Midbrain (tissue), 1 donor: ENCODE data around the gene ZNF423.

Experiments
- DNase-seq: peaks from one replicate; lab custom pipeline; 2025; lab: John Stamatoyannopoulos, UW

ZNF423 gene

GRCh38 chr16:49531931-49532840 is 323.7 kb downstream of the ZNF423 start:
- DNase-seq, result no peak

- no peak for DNase-seq
Measured at GRCh38 chr16:49531425-49531824, 324.5 kb downstream of the ZNF423 start.

DNA sequence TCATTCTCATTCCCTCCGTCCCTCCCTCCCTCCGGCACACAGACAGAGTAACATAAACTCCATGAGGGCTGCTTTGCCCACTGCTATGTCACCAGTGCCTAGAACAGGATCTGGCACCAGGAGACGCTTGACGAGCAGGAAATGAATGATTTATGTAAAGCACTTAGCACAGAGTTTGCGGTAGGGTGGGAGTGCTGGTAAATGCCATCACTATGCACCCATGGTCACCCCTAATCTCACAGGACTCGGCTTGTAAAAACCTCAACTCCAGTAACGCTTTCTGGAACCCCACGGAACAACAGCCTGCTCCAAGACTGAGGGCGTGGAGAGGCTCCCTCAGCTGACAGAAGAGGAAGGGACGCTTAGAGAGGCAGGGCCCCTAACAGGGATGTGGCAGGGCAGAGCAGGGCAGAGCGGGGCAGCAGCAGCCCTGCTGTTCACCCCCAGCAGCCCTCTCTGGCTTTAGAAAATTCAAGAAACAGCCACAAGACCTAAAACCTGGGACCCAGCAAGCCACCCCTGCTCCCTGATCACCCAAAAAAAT is 325.4 kb downstream of the ZNF423 start:
- no peak for DNase-seq

DNA sequence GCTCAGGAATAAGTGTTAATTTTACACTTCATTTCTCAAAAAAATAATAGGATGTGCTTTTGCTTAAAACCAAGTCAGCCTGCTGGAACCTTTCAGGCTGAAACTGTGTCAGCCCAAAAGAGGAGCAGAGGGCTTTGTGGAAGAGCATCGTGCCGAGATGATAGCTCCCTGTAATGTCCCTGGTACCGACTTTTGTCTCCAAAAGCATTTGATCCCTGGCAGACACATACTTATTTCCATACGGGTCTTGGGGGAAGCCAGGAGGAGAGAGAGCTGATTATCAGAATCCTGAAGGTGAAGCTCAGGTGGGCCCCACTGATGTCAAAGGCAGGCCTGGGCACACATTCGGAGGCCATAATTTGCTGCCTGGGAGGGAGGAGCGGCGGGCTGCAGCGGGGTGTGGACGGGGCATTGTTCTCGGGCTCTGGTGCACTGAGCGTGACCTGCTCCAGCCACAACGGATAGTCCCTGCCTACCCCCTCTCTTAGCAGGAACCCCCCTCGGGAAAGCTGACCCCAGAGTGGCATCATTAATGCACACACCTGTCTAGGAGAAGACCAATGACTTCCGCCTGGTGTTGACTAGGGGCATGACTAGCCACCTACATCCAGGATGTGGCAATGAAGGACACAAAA is 326.4 kb downstream of the ZNF423 start:
- no peak for DNase-seq

GRCh38 chr16:49528866-49529288 is 327.0 kb downstream of the ZNF423 start:
- no peak for DNase-seq

DNA sequence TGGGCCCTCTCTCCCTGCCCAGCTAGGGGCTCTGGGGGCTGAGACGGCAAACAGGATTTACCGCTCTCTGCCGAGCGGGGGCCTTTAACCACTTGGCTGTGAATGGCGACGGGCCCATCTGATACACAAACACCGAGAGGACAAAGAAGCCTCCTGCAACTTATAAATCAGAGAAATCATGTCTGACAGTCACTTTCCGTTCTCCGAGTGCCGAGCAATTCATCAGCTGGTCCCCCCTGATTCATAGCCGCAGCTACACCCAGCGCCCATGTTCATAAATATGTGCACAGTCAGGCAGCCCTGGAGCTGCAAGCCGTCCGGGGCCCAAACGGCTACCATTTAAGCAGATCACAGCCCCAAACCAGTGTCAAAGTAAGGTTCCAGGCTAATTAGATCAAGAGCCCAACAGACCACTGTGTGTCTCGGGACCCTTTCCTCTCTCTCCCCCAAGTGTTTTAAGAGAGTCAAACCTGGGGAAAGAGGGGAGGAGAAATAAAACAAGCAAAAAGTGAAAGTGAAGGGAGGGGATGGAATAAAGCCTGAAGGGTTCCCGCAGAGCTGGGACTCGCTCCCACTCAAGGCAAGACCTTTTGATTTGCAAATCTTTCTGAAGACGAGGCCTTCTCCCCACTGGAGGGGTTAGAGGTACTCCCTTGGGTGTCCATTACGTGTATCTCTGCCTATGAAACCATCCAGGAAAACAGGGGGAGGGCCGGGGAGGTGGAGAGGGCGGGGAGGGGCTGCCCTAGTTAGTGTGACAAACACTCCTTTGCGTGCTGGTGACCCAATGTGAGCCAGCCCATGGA is 327.6 kb downstream of the ZNF423 start:
- DNase-seq, result no peak

- no peak for DNase-seq
Measured at GRCh38 chr16:49527611-49528010, 328.3 kb downstream of the ZNF423 start.

GRCh38 chr16:49526860-49527365 is 329.0 kb downstream of the ZNF423 start:
- DNase-seq, result no peak

GRCh38 chr16:49524947-49525315 is 331.0 kb downstream of the ZNF423 start:
- no peak for DNase-seq

- DNase-seq, result no peak
Measured at GRCh38 chr16:49524216-49524946, 331.5 kb downstream of the ZNF423 start.

DNA sequence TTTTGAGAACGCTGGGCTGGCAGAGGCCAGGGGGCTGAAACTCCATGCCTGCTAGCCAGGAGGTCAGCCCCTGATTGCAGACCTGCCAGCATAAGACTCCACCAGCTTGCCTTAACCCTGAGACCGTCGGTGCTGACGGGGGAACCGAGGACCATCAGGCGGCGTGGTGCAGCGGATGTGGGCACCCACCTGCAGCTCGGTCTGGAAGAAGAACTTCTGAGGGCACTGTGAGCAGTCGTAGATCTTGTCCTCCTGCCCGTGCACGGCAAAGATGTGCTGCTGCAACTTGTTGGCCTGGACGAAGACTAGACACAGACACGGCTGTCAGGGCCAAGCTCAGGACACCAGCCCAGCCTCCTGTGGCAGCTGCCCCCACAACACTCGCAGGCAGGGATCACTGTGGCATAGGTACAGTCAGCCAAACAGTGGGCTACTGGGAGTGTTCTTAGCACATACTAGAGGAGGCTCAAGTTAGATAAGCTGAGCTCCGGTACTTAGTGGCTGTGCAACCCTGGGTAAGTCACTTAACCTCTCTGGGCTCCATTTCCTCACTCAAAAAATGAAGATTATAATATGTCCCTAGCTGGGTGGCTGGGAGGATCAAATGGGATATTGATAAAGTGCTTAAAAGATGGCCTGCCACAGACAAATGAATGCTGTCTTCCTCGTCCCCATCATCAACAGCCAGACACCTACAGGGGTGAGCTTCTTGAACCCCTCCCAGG is 332.3 kb downstream of the ZNF423 start:
- DNase-seq, result no peak

DNA sequence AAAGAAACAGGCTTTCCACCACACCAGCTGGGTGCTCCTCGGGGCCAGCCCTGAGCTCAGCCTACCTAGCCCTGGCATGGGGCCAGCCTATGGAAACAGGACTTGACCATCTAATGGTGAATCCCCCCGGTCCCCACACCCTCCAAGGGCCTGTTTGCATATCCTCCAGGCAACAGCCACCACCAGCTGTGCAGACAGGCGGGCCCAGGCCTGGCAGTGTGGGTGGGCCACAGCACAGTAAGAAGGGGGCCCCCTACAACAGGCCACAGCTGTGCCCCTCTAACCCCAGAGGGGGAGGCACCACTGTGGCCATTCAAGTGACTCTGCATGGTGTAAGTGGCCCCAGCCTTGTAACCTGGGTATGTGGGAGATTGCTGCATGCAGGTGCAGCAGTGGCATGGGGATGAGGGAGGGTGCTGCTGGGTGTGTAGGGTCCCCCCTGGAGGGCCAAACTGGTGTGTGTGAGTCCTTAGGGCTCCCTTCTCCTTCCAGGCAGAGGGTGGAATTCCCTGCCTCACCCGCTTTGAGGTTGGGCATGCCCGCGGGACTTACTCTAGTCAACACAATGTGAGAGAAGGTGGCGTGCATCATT is 334.1 kb downstream of the ZNF423 start:
- no peak for DNase-seq

- no peak for DNase-seq
Measured at GRCh38 chr16:49520492-49521038, 335.3 kb downstream of the ZNF423 start.

DNA sequence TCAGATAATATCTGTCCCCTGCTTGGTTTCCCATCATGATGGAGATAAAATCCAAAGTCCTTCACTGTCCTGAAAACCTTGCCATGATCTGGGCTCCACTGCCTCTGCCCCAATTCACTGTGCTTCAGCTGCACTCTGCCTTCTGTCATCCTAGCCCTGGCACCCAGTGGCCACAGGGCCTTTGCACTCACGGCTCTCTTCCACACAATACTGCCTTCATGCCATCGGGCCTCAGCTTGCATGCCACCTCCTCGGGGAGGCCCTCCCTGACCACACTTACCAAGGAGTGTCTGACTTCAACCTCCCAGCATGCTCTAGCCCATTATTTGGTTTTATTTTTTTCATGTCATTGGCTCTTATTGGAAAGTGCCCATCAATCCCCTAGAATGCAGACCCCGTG is 336.2 kb downstream of the ZNF423 start:
- DNase-seq, result no peak

DNA sequence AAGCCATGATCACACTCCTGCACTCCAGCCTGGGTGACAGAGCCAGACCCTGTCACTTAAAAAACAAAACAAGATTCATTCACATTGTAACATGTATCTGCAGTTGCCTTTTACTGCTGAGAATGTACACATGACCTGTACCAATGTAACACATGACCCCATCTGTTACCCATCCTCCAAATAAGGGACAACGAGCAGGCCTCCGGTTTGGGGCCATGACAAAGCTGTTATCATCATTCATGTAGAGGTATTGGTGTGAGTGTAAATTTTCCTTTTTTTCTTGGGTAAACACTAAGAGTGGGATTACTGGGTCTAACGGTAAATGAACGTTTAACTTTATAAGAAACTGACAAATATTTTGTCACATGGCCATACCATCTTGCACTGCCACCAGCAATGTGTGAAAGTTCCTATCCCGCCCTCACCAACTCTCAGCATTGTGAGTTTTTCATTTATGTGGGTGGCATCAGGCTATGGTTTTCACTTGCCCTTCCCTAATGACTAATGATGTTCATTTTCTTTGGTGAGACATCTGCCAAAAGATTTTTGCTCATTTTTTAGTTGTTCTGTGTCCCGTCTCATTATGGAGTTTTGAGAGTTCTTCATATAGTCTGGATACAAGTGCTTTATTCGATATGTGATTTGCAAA is 336.8 kb downstream of the ZNF423 start:
- no peak for DNase-seq

GRCh38 chr16:49516382-49517036 is 339.4 kb downstream of the ZNF423 start:
- DNase-seq, result no peak

DNA sequence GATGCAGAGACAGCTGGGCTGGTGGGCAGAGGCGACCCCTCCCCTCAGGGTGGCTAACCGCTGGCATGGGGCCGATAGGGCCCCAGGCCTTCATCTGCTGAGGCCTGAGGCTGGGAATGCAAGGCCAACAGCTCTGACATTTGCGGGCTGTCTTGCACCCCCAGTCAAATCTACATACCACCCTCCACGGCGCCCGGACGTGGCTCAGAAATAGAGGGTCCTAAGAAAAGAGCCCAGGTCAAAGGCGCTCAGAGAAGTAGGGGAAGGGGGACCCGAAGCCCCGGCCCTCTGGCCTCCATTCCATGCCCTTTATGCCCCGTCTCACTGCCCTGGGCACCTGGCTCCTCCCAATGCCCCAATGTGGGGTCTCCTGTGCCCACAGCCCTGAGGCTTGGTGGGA is 340.1 kb downstream of the ZNF423 start:
- DNase-seq, result no peak

DNA sequence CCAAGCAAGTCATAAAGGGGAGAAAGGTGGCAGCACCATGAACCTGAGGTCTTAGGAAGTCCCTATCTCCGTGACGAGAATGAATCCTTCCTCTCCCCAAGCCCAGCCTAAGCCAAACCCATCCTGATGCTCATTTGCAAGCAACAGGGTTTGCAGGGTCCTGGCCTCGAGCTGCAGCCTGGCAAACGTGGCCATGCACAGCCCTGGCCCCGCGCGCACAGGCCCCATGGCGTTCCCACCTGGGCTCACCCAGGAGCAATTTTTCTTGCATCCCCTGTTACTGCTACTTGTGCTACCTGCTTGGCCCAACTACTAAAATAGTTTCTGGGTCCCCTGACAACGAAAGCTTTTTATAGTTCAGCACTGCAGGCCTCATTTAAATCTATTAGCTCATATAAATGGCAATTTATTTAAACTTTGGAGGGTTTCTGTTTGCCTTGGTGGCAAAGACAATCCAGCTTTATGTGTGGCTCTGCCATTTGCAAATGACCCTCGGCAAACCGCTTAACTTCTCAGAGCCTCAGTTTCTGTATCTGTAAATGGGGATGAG is 340.8 kb downstream of the ZNF423 start:
- DNase-seq, result no peak
